Esophagus mucosa (tissue), 1 donor: ENCODE data around the gene CEP85L. TPM values are rescaled to one million over a fixed set of nuclear protein-coding genes. Genes with fewer than 3 reads are reported as not detected.

ENCODE experiments used
- ATAC-seq: fragments of 200-7000 bp; cut with Tn5 transposase; one replicate; pipeline ENCODE4 v1.9.1; 2020
- total RNA-seq: library from RNA; stranded (reverse); gene quantifications from one replicate; pipeline ENCODE4 v1.2.4, GENCODE V29; 2023
- donor health status: DM: yes; HTN: yes; CAD: no.

Gene CEP85L
- total RNA-seq, 1 donor from 2014 or later, result 2.3 TPM

- ATAC-seq, result no peak
These were observed 8.3 kb upstream of the CEP85L start for GRCh38 chr6:118659513-118660217.

- no peak for ATAC-seq
These were observed 5.6 kb upstream of the CEP85L start for GRCh38 chr6:118656847-118657451.

DNA sequence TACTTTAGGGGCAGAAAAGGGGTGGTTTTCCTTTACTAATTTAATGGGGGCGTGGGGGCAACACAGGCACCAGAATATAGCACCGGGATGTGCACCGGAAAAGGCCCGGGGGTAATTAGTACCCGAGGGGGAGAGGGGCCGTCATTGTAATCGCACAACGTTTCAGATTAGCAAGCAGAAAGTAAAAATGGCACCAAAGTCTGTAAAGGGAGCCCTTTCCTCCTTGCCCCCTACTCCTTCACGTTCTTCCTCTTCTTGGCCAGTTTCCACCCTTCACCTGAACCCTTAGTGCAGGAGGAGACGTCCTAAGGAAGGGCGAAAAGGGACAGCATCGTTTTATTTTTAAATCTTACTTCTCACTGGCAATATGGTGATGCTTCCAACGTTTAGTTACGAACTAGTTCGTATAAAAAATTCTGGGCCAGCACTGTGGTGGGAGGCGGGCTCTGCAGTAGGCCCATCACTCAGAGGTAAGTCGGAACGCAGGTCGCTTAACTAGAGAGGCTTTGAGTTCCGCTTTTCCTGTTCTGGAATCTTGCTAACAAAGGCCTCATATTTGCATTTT lies 742 bp upstream of the CEP85L start:
- ATAC-seq, result no peak

DNA sequence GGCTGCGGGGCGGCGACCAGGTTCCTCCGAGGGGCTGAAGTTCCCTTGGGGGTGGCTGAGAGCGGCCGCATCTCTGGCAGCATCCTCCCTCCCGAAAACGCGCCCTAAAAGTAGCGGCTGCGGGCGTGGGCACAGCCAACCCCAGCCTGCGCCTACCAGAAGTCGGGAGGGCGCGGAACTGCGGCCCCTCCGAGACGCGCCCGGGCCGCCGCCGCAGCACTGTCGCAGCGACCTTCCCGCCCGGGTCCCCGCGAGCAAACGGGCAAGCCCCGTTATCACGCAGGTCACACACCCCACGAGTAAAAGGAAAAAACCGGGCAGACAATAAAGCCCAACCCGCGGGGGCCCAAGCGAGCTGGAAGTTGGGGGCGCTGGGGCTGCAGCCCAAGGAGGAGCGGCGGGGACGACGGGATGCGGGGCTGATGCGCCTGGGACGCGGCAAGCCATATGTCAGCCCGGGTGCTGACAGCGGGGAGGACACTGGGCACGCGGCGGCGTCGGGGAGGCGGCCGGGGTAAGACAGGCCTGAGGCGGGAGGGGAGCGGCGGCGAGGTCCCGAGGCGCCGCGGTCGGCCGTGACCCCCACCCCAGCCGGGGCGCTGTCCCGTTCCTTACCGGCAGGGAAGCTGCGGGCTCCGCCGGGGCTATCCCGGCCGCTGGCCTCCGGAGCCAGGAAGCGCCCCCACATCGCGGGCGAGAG lies 659 bp downstream of the CEP85L start:
- peak; percentile 55 for ATAC-seq

- no peak for ATAC-seq
These were observed 1.3 kb downstream of the CEP85L start for GRCh38 chr6:118649918-118650581.

DNA sequence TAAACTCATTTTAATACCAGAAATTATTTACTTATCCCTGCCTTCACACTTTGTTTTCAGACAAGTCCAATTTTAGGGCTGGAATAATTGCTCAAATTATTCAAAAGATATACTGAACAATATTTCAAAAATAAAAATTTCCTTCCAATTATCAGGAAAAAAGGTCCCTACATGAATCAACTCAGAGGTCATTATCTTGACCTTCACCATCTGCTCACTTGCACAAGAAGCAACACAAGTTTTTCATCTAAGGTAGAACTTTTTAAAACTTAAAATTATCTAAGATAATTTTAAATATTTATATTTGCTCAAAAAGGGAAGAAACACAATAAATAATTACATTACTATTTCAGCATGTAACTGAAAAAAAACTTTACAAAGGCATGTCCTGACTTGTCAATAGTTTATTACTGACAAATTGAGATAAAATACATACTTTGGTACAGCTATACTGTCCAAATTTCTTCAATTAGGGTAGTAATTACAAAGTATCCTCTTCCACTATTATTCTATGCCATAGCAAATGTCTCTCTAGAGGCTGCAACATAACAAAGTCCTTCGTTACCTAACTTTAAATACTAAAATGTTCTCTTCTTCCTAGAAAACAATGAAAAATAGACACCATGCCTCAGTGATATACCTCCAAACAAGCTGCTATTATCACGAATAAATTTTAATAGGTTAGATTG lies 2.4 kb downstream of the CEP85L start:
- no peak for ATAC-seq

DNA sequence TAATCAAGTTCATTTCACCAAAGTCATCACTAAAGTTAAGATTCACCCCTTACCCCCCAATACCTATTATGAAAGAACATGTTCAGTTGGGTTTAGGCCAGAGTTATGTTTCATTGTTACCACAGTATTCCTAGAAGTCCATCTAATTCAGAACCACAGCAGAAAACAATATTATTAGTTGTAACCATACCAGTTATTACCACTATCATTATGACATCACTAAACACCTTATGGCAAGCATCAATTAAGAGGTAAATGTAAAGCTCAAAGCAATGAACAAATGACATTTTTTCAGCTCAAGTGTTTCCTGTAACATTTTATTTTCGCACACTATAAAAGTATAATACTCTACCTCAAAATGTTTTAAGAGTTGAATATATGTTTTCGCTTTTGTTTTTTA lies 4.4 kb downstream of the CEP85L start:
- no peak for ATAC-seq

GRCh38 chr6:118645395-118645794 lies 6.0 kb downstream of the CEP85L start:
- ATAC-seq, result no peak

- no peak for ATAC-seq
These were observed 7.4 kb downstream of the CEP85L start for GRCh38 chr6:118644007-118644406.

DNA sequence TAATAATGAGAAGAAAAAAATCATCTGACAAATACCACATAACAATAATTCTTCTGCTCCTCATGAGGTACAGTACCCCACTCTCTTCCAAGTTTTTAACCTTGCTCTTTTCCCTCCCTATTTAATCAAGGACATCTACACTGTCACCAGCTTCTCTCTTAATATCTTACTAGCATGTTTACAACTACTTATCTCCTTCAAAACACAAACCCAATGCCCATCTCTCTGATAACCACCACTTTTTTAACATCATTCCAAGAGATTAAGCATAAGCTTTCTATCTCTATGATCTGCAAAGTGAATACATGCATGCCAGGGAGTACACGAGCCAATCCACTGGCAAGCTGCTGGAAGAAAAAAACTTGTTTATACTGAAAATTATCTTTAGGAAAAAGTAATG lies 10.3 kb downstream of the CEP85L start:
- no peak for ATAC-seq

- ATAC-seq, result no peak
These were observed 12.1 kb downstream of the CEP85L start for GRCh38 chr6:118639054-118639964.

DNA sequence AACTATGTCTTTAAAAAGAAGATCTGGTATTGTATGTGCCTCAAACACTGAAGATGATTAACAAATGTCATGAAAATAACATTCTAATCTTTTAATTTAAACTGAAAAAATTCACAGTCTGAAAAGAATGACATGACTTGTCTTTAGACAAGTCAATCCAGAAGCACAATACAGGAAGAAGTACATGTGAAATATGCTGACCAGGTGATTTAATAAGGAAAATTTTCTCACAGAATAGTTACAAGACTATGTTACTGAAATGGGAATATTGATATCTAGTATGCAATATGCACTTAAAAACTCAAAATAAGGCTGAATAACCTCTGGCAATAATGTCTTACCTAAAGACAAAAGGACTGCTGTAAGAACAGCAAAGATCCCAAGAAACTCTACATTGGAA lies 13.1 kb downstream of the CEP85L start:
- no peak for ATAC-seq

DNA sequence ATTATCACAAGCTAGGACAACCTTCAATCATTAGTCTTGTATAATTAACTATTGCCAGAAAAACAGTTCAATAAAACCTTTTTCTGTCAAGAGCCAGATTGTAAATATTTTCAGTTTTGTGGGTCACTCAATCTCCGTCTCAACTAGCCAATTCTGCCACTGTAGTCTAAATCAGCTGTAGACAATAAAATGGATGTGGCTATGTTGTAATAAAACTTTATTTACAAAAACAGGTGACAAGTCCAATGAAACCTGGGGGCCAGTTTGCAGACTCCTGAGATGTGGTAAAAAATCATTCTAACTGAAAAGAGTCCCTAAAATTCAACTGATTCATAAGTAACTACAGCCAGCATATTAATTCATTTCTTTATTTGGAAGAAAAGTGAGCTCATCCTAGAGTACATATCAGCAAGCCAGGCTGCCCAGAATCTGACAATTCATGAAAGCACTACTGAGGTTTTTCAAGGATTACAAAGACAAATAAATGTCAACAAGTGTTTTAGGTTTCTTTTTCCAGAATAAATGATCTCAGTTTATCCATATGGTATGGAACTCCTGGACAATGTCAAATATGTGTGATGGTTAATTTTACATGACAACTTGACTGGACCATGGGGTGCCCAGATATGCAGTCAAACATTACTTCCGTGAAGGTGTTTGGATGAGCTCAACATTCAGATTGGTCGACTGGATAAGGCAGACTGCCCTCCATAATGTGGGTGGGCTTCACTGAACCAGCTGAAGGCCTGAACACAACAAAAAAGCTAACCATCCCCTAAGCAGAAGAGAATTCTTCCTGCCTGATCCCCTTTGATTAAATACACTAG lies 15.3 kb downstream of the CEP85L start:
- no peak for ATAC-seq

- ATAC-seq, result no peak
These were observed 19.0 kb downstream of the CEP85L start for GRCh38 chr6:118632359-118632758.

DNA sequence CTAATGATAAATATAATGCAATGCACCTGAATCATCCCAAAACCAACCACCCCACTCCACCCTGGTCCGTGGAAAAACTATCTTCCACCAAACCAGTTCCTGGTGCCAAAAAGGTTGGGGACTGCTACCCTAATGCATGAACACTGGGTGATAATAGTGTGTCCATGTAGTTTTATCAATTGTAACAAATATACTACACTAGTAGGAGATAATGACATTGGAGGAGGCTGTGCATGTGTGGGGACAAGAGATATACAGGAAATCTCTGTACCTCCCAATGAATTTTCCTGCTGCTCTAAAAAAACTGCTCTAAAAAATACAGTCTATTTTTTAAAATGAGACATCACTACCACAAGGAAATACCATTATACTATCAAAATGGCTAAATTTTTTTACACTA lies 20.5 kb downstream of the CEP85L start:
- no peak for ATAC-seq

- no peak for ATAC-seq
These were observed 21.3 kb downstream of the CEP85L start for GRCh38 chr6:118630067-118630466.

DNA sequence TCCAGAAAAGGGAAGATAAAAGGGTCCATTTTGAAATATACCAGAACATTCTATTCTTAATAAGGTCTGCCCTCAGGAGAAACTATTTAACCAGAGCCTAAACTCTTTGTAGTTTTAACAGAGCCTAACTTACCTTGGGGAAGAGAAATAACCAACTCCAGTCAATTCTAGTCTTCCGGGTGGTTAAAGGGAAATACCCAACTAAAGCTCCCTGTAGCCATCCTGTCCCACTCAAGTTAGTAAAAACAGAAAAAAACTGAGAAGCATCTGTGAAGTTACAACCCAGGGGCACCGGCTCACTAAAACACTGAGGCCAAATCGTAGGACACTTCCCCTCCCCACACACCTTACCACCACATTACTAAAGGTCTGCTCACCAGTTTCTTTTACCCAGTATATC lies 23.7 kb downstream of the CEP85L start:
- no peak for ATAC-seq

- no peak for ATAC-seq
These were observed 25.6 kb downstream of the CEP85L start for GRCh38 chr6:118625833-118626232.

GRCh38 chr6:118621799-118622470 lies 29.5 kb downstream of the CEP85L start:
- ATAC-seq, result no peak

DNA sequence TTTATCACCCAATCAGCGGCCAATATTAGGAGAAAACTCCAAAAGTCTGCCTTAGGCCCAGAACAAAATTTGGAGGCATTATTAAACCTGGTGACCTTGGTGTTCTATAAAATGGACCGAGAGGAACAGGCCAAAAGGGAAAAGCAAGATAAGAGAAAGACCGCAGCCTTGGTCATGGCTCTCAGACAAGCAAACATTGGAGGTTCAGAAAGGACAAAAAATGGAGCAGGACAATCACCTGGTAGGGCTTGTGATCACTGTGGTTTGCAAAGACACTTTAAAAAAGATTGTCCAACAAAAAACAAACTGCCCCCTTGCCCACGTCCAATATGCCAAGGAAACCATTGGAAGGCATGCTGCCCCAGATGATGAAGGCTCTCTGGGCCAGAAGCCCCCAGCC lies 31.2 kb downstream of the CEP85L start:
- no peak for ATAC-seq
